ENCODE measurements around the gene KRTAP12-2.

GRCh38 chr21:44701023-44701400 lies 34.3 kb upstream of the KRTAP12-2 start:
- TF ChIP-seq POLR2A (IDR thresholded peaks at IDR 0.05; ENCODE audit: low read depth, low read length) (no peak), CTCF (IDR thresholded peaks at IDR 0.05; ENCODE audit: extremely low read depth in 1 of 2, insufficient read depth in 1 of 2, low read depth in 1 of 2, low read length in 2 of 2) (no peak), EZH2 (IDR thresholded peaks at IDR 0.05; ENCODE audit: borderline replicate concordance, low read depth, low read length, severe bottlenecking) (no peak), POLR2AphosphoS5 (IDR thresholded peaks at IDR 0.05; ENCODE audit: insufficient read depth, low read depth, low read length) (no peak)

Measured in endothelial cell of umbilical vein (primary cell).